Lung (tissue), 12 donors: ENCODE data around the gene SPOPL. TPM values are rescaled to one million over a fixed set of nuclear protein-coding genes. Genes with fewer than 3 reads are reported as not detected.

Experiments used
- ATAC-seq: fragments of 200-7000 bp; cut with Tn5 transposase; one replicate; pipeline ENCODE4 v1.9.1; 2020; ENCODE audit warnings: moderate number of reproducible peaks; ENCODE audit not compliant: insufficient read depth, low FRiP score
- DNase-seq, 3 donors: peaks; one replicate each; pipeline ENCODE4 v3.0.0-alpha.2; 2013 to 2017
- H3K27ac ChIP-seq, 2 donors: one replicate each; pipeline ENCODE4 v1.5.1; 2013; ENCODE audit warnings: mild to moderate bottlenecking in 2 of 2, moderate library complexity in 2 of 2, control low read depth in 1 of 2, inconsistent platforms in 1 of 2, low read depth in 1 of 2, low read length in 1 of 2
- H3K27me3 ChIP-seq, 3 donors: one replicate each; pipeline ENCODE4 v1.5.1; 2013; ENCODE audit warnings: low read length in 2 of 3; ENCODE audit not compliant: control insufficient read depth in 3 of 3, insufficient read depth in 3 of 3
- H3K36me3 ChIP-seq, 4 donors: one replicate each; pipeline ENCODE4 v1.5.1; 2013; ENCODE audit warnings: low read length in 4 of 4, mild to moderate bottlenecking in 1 of 4, moderate library complexity in 1 of 4; ENCODE audit not compliant: control insufficient read depth in 4 of 4, insufficient read depth in 4 of 4
- H3K4me1 ChIP-seq, 5 donors: one replicate each; pipeline ENCODE4 v1.5.1; 2013; ENCODE audit warnings: low read length in 5 of 5, mild to moderate bottlenecking in 2 of 5, moderate library complexity in 1 of 5; ENCODE audit not compliant: control insufficient read depth in 5 of 5, insufficient read depth in 5 of 5
- H3K4me3 ChIP-seq: one replicate; pipeline ENCODE4 v1.5.1; 2013; ENCODE audit warnings: mild to moderate bottlenecking, control low read depth, moderate library complexity
- H3K9ac ChIP-seq, 2 donors: one replicate each; pipeline ENCODE4 v1.5.1; 2013; ENCODE audit warnings: low read length in 2 of 2, control low read depth in 1 of 2; ENCODE audit not compliant: insufficient read depth in 1 of 2
- H3K9me3 ChIP-seq, 4 donors: one replicate each; pipeline ENCODE4 v1.5.1; 2013; ENCODE audit warnings: low read length in 3 of 4, mild to moderate bottlenecking in 1 of 4, moderate library complexity in 1 of 4; ENCODE audit not compliant: control insufficient read depth in 4 of 4, insufficient read depth in 3 of 4
- CTCF ChIP-seq: IDR thresholded peaks from 2 replicates; pipeline ENCODE4 v1.5.1; 2012; ENCODE audit warnings: mild to moderate bottlenecking; ENCODE audit errors: control extremely low read depth, extremely low read depth
- WGBS, 2 donors: extraction: QIAGEN DNeasy Blood & Tissue Kit; methylation state at CpG; one replicate each; pipeline ENCODE4 v1.1.7; 2013; 5-methylcytosine and 5-hydroxymethylcytosine counted together
- polyA plus RNA-seq, 2 donors: library from polyadenylated mRNA; stranded (reverse); fragments of 200-250 nt; gene quantifications; one replicate each; pipeline ENCODE4 v1.2.1, GENCODE V29; 2013
- total RNA-seq, 2 donors: library from RNA; depleted of rRNA in 1 of 2; stranded (reverse); fragments of >200 nt in 1 of 2; gene quantifications; one replicate each; pipeline ENCODE4 v1.2.1, GENCODE V29; 2014 to 2021
- donor health status: control.
- donor health status: control.
- donor health status: Bipolar disorder and iron deficiency.
- donor health status: healthy.
- donor health status: DM: yes; HTN: yes; CAD: no.

Gene SPOPL
- total and polyA plus RNA-seq, 4 donors = 4.4 to 39.7 (median 18.2) TPM

DNA sequence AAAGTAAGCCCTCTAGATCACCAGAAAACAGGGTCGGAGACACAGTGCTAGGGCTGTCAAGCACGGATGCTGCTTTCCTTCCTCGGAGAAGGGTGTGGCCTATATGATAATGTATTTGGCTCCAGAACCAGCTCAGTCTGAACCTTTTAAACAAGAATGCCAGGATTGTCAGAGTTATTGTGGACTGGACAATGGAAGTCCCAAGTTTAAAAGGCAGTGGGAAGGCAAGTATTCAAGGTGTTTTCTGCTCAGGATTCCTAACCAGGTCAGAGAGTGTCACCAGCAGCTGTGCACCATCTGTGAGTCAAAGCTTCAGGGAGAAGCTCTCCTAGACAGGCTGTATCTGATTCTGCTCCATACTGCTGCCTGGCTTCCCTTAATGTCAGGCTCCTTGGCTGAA lies 94.8 kb downstream of the SPOPL start:
- no peaks in the 10 kb centered on the region for H3K9me3 ChIP-seq
- no peaks in the 10 kb centered on the region for H3K4me1 ChIP-seq
- no peak for TF ChIP-seq CTCF
- 79 to 85% methylated on average over 3 of the region's 3 CpGs for WGBS, 2 donors
- peaks cover 0 to 4% (median 0%) of the 10 kb centered on the region in 4 donors for H3K36me3 ChIP-seq
- H3K9ac ChIP-seq = no peak overlapping the region
- no peaks in the 10 kb centered on the region for H3K27me3 ChIP-seq
- no peak overlapping the region for H3K4me3 ChIP-seq
- H3K27ac ChIP-seq = no peak overlapping the region
- DNase-seq (no peak), ATAC-seq (no peak)

DNA sequence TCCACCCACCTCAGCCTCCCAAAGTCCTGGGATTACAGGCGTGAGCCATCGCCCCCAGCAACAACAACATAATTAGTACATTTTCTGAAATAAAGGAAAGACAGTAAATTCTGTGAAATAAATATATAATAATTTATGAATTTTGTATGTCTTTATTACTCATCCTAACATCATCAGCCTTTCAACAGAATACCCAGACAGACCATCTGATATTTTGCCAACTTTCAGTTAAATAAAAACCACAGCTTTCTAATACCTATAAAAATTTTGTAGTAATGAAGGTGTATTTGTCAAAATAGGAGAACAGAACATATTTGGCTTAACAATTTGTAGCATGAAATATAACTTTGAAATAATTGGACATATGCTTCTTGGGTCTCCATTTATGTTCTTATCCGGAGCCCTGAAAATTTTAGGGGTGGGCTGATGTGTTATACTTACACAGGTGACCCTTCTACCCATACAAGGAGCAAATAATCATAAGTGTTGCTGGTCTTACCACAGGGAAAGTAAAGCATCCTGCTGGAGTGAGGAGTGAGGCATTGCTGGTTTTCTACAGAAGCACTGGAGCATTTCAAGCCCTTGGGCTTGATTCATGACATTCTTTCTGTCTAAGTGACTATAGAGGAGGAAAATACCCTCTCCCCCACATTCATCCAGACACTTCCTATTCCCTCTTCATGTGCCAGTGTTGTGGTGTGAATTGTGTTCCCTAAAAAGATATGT lies 99.3 kb downstream of the SPOPL start:
- no peak overlapping the region for H3K9ac ChIP-seq
- H3K27me3 ChIP-seq = no peaks in the 10 kb centered on the region
- H3K9me3 ChIP-seq = peaks cover 0 to 2% (median 0%) of the 10 kb centered on the region in 4 donors
- peaks cover 0 to 2% (median 0%) of the 10 kb centered on the region in 4 donors for H3K36me3 ChIP-seq
- peaks cover 0 to 4% (median 0%) of the 10 kb centered on the region in 5 donors for H3K4me1 ChIP-seq
- H3K4me3 ChIP-seq = no peak overlapping the region
- no peak for ATAC-seq
- no peak overlapping the region for H3K27ac ChIP-seq
- DNase-seq = no peak
- no peak for TF ChIP-seq CTCF
- WGBS, 2 donors = 93 to 94% methylated on average over 3 of the region's 3 CpGs

GRCh38 chr2:138601458-138602165 lies 100.0 kb downstream of the SPOPL start:
- no peak for TF ChIP-seq CTCF
- Histone ChIP-seq H3K36me3 (no peaks in the 10 kb centered on the region), H3K9me3 (peaks cover 0 to 2% (median 0%) of the 10 kb centered on the region in 4 donors), H3K27me3 (no peaks in the 10 kb centered on the region), H3K4me3 (no peak overlapping the region), H3K4me1 (peaks cover 0 to 4% (median 0%) of the 10 kb centered on the region in 5 donors), H3K27ac (no peak overlapping the region), H3K9ac (no peak overlapping the region)
- WGBS, 2 donors = 91 to 97% methylated on average over 2 of the region's 2 CpGs
- ATAC-seq (no peak), DNase-seq (no peak)
